ENCODE results near the gene CDKAL1.

The CDKAL1 gene

DNA sequence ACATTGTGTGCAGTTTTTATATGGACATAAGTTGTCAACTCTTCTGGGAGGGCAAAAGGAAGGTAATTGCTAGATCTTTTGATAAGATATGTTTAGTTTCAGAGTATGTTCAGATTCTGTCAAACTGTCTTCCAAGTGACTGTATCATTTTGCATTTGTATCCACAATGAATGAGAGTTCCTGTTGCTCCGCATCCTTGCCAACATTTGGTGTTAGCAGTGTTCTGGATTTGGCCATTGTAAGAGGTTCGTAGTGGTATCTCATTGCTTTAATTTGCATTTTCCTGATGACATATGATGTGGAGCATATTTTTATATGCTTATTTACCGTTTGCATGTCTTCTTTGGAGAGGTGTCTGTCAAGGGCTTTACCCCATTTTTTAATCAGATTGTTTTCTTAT lies 150.2 kb downstream of the CDKAL1 start:
- DNase-seq, result no peak

- DNase-seq, result no peak
Measured at GRCh38 chr6:20686142-20686541, 151.9 kb downstream of the CDKAL1 start.

DNA sequence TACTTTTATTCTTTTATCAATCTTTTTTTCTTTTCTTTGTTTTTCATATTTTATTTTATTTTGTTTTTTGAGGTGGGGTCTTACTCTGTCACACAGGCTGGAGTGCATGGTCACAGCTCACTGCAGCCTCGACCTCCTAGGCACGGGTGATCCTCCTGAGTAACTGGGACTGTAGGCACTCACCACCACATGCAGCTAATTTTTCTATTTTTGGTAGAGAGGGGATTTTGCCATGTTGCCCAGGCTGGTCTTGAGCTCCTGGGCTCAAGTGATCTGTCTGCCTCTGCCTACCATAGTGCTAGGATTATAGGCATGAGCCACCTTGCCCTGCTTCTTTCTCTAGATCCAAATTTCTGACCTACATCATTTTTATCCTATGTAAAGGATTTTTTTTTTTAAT lies 153.2 kb downstream of the CDKAL1 start:
- DNase-seq, result no peak

DNA sequence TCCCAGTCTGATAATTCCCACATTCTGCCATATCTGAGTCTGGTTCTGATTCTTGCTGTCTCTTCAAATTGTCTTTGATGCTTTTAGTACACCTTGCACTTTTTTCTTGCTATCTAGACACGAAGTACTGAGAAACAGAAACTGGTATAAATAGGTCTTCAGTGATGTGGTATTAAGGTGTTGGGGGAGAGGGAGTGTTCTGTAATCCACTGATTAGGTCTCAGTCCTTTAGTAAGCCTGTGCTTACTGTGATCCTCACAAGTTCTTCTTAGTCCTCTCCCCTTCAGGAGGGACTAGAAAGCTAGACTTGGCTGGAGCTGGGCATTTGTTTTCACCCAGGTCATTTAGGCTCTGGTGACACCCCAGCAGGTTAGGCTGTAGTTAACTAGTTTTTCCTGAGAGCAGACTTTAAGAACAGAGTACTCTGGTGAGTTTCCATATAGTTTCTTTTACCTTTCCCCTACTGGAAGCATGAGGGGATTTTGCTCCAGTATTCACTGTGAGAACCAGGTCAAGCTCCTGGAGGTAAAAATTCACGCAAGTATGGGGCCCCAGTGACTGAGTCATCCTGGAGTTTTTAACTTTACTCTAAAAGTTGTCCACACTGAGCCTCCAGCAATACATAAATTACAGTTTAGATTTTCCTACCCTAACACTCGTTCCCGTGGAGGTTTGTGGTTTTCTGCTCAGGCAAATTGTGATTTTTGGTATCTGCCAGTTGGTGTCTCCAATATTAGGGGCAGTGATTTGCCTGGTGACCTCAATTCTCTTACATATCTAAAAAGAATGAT lies 154.6 kb downstream of the CDKAL1 start:
- DNase-seq, result no peak

- DNase-seq, result no peak
Measured at GRCh38 chr6:20691185-20691584, 156.9 kb downstream of the CDKAL1 start.

DNA sequence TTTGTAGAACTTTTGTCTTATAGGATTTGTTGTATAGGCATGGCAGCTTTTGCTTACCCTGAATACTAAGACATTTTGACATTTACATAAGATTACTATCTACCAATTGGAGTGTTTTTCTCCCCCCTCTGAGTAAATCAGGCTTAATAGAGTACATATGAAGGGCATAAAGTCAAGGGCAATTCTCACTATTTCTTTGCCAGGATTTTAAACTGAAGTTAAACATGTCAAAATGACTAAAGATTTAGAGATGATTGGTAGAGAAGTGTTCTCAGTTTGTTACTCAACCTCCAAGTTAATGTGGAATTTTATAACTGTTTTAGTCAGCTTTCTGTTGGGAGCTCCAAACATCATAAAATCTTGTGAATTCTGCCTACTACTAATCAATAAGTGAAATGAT lies 157.8 kb downstream of the CDKAL1 start:
- no peak for DNase-seq

GRCh38 chr6:20693466-20694063 lies 159.3 kb downstream of the CDKAL1 start:
- no peak for DNase-seq

GRCh38 chr6:20696676-20697075 lies 162.4 kb downstream of the CDKAL1 start:
- DNase-seq, result no peak

DNA sequence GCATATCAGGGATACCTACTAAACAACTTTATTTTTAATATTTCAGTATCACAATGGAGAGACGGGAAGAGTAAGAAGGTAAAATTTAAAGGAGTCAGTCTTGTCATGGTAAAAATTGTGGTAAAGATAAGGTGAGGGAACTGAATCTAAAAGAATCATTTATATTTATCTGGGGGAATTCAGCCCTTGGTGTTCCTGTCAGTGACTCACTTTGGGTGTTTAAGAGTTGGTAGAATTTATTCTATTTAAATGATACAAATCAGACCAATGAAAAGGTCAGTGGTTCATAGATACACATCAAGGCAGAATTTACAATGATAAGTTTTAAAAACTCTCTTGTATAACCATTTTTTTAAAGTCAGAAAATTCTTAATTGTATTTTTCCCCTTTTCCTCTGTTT lies 164.4 kb downstream of the CDKAL1 start:
- DNase-seq, result no peak

DNA sequence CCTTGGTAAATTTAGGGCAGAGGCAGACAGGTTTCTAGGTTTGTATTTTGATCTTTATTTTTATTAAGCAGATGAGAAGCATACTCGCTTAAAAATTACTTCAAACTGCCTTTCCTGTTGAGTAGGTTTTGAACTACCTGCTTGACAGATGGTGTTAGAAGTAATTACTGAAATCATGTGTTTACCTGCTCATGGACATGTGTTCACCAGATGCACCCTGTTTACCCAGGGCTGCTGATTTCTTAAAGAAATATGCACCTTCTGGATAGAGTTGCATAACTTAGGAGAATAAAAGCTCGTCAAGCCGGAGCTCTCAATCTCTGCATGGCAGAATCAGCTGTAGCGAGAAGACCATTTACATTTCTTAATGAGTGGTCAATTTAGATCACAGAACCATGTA lies 165.1 kb downstream of the CDKAL1 start:
- DNase-seq, result no peak

GRCh38 chr6:20700375-20700774 lies 166.1 kb downstream of the CDKAL1 start:
- DNase-seq, result no peak

- DNase-seq, result no peak
Measured at GRCh38 chr6:20702366-20702765, 168.1 kb downstream of the CDKAL1 start.

DNA sequence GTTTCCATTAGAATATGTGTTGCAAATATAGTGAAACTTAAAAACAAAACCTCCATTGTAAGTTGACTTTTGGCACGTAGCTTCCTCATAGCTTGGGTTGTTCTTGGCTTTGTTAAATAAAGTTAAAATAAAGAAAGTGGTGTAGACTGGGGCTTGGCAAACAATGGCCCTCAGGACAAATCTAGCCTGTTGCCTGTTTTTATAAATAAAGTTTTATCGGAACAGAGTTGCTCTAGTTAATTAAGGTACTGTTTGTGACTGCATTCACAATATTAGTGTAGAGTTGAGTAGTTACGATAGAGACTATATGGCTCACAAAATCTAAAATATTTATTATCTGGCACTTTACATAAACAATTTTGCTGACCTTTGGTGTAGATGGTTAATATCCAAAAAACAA lies 168.8 kb downstream of the CDKAL1 start:
- DNase-seq, result no peak

DNA sequence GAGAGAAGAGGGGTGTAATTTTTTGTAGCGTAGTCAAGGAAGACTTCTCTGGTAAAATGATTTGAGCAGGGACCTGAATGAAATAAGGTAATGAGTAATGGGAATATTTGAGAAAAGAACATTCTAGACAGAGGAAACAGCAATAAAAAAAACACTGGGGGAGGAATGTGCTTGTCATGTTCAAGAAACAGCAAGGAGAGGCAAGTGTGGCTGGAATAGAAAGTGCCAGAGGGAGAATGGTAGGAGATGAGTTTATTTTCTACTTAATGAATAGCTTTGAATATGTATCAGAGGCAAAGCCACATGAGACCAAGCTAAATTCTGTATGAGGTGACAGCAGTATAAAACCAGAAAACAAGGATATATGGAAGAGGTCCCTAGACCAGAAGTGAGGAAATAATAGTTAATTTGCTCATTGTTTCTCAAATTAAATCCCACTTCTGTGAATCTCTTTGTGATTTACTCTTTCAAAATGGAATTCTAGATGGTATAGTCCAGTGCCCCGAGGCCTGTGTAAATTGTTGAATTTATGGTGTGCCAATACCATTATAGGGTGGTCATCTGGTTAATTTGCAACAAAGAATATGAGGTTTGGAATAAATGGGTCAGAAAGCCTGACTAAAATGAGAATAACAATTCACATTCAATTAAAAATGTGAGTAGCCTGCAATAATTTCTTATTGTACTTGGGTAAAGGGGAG lies 170.2 kb downstream of the CDKAL1 start:
- DNase-seq, result no peak

GRCh38 chr6:20705741-20706140 lies 171.5 kb downstream of the CDKAL1 start:
- no peak for DNase-seq

GRCh38 chr6:20706238-20706938 lies 172.1 kb downstream of the CDKAL1 start:
- DNase-seq, result no peak

DNA sequence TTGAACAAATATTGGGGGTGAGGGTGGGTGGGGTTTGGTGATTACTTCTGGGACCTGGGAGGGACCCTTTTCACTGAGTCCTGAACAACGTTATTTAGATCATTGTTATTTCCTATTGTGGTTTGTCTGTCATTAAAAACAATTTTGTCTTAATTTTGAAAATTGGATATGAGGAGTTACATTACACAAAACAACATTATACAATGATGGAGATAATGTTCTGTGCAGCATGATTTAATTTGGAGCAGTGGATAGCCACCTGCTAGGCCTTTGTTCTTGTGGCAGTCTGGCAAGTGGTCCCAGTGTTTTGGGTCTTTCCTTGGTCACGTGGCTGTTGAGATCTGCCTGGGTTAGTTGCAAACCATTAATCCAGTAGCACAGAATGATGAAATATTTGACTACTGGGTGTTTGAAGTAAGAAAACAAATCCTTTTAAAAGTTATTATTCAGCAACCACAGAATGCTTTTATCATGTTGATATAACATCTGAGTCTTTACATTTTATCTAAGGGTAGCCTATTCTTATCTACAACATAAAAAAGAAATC lies 172.8 kb downstream of the CDKAL1 start:
- DNase-seq, result peak; percentile 80

DNA sequence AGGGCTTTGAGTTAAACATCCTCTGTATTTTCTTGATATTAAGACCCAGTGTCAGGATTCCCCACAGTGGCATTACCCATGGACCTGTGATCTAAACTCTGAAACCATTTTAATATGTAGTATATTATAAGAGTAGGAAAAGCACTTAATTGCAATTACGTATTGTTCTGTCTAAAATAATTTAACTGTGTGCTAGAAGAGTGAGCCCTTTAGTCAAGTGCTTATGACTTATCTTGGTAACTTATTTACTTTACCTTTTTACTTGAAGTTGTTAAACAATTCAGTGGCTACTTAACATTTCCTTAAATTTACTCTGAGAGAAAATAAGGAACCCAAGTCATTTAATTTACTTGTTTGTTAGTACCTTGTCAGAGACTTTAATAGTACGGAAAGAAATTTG lies 173.6 kb downstream of the CDKAL1 start:
- DNase-seq, result no peak

DNA sequence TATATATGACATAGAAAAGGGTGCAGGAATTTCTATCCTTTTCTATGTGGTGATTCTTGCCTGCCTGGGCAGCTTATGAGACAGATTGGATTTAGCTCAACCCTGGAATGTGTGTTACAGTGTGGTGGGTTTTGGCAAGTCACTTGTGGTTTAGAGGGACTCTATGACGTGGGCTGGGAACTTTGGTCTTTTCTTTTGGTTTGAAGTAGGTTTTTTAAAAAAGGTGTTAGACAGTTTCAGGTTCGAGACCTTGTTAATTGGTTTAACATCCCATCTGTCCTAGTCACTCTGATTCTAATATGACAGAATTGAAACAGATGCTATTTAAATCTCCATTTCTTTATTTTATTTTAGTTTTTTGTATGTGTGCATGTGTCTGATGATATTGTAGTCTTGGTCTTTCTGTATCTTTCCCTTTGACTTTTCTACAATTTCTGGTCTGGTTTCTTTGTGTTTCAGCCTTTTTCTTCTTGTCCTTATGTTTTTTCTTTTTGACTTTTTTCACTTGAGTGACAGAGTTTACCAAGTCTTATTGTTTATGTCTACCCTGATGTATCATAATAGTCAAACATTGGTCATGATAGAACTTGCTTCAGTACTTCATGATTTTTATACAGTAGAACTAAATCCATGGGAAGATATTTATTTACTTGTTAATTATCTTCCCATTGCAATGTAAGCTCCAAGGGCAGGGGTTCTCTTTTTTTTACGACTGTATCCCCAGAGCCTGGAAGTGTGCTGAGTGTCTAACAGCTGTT lies 174.3 kb downstream of the CDKAL1 start:
- DNase-seq, result no peak

- DNase-seq, result no peak
Measured at GRCh38 chr6:20709451-20709850, 175.2 kb downstream of the CDKAL1 start.

DNA sequence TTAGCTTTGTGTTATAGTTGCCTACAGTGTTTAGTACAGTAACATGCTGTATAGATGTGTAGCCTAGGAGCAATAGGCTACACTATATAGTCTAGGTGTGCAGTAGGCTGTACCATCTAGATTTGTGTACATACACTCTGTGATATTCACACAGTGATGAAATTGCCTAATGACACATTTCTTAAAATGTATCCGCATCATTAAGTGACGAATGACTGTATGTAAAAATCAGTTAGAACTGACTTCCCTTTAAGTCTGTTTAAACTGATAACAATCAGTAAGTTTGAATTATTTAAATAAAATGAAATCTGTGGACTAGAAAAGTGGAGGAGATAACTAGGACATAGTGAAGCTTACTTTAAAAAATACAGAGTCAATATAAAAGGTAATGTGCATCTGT lies 176.1 kb downstream of the CDKAL1 start:
- no peak for DNase-seq

- DNase-seq, result no peak
Measured at GRCh38 chr6:20711518-20711917, 177.3 kb downstream of the CDKAL1 start.

DNA sequence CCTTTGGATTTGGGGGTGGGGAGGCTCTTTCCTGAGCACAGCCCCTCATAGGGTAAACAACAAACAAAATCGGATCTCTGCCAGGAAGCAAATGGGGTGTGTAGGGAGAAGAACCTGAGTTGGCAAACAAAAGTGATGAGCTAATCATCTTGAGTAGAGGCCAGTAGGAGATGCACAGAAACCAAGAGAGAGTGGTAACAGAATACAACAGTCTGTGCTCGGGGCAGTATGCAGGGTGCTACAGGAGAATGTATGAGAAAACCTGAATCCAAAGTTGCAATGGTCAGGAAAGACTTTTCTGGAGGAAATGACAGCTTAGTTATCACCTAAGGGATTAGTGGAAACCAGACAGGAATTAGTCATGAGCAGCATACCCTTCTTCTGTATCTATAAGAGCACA lies 177.8 kb downstream of the CDKAL1 start:
- DNase-seq, result no peak
